Measurements from ENCODE around the gene CCDC73. TPM values are rescaled to one million over a fixed set of nuclear protein-coding genes. Genes with fewer than 3 reads are reported as not detected.
"Not testable (repeated sequence)": the region's sequence is repeated elsewhere in the genome, so short reads cannot be mapped to it uniquely, and the experiment has no call there.

The CCDC73 gene
- total RNA-seq, 1 donor from 2014 or later = not detected

- DNase-seq = peak; percentile 13
These were observed 1.4 kb downstream of the CCDC73 start for GRCh38 chr11:32792948-32793475.

- DNase-seq = no peak
These were observed 2.1 kb downstream of the CCDC73 start for GRCh38 chr11:32792111-32792947.

GRCh38 chr11:32790916-32791315 is 3.5 kb downstream of the CCDC73 start:
- DNase-seq = no peak

GRCh38 chr11:32786811-32787210 is 7.7 kb downstream of the CCDC73 start:
- no peak for DNase-seq

- no peak for DNase-seq
These were observed 9.2 kb downstream of the CCDC73 start for GRCh38 chr11:32785262-32785661.

GRCh38 chr11:32781721-32782120 is 12.7 kb downstream of the CCDC73 start:
- DNase-seq = no peak

GRCh38 chr11:32780839-32781238 is 13.6 kb downstream of the CCDC73 start:
- DNase-seq = not testable (repeated sequence)

GRCh38 chr11:32779136-32779535 is 15.3 kb downstream of the CCDC73 start:
- DNase-seq = no peak

- DNase-seq = no peak
These were observed 18.6 kb downstream of the CCDC73 start for GRCh38 chr11:32775908-32776307.

- no peak for DNase-seq
These were observed 20.4 kb downstream of the CCDC73 start for GRCh38 chr11:32774081-32774480.

- DNase-seq = no peak
These were observed 21.7 kb downstream of the CCDC73 start for GRCh38 chr11:32772731-32773130.

GRCh38 chr11:32761774-32762173 is 32.7 kb downstream of the CCDC73 start:
- not testable (repeated sequence) for DNase-seq

GRCh38 chr11:32758291-32758690 is 36.2 kb downstream of the CCDC73 start:
- DNase-seq = no peak

- not testable (repeated sequence) for DNase-seq
These were observed 41.3 kb downstream of the CCDC73 start for GRCh38 chr11:32753181-32753580.

GRCh38 chr11:32752001-32752400 is 42.5 kb downstream of the CCDC73 start:
- DNase-seq = no peak

- no peak for DNase-seq
These were observed 43.1 kb downstream of the CCDC73 start for GRCh38 chr11:32751381-32751780.

- DNase-seq = no peak
These were observed 64.5 kb downstream of the CCDC73 start for GRCh38 chr11:32729976-32730375.

- no peak for DNase-seq
These were observed 71.1 kb downstream of the CCDC73 start for GRCh38 chr11:32723332-32723731.

- DNase-seq = no peak
These were observed 72.2 kb downstream of the CCDC73 start for GRCh38 chr11:32722255-32722654.

- no peak for DNase-seq
These were observed 81.0 kb downstream of the CCDC73 start for GRCh38 chr11:32713496-32713895.

- not testable (repeated sequence) for DNase-seq
These were observed 85.5 kb downstream of the CCDC73 start for GRCh38 chr11:32708978-32709377.

- DNase-seq = no peak
These were observed 87.3 kb downstream of the CCDC73 start for GRCh38 chr11:32706985-32707741.

- no peak for DNase-seq
These were observed 89.0 kb downstream of the CCDC73 start for GRCh38 chr11:32705309-32706033.
